Heart left ventricle (tissue), 16 donors: ENCODE data around the gene FBXO48. TPM values are rescaled to one million over a fixed set of nuclear protein-coding genes. Genes with fewer than 3 reads are reported as not detected.

Experiments used
- ATAC-seq, 4 donors: fragments of 200-7000 bp; cut with Tn5 transposase; one replicate each; pipeline ENCODE4 v1.9.1; 2020 to 2022; ENCODE audit warnings: moderate library complexity in 4 of 4, mild to moderate bottlenecking in 3 of 4, moderate number of reproducible peaks in 1 of 4
- DNase-seq, 5 donors: peaks; one replicate each; pipeline ENCODE4 v3.0.0-alpha.2; 2020
- H3K27ac ChIP-seq, 12 donors: fragments of 200-600 bp; sonication (generic) in 4 of 12; one replicate each; pipeline versions ENCODE4 v1.5.0 to v1.8.0; 2016 to 2022; ENCODE audit warnings: mild to moderate bottlenecking in 2 of 12
- H3K27me3 ChIP-seq, 9 donors: fragments of 200-600 bp; sonication (generic) in 2 of 9; one replicate each; pipeline versions ENCODE4 v1.5.1 to v1.8.0; 2016 to 2022; ENCODE audit warnings: mild to moderate bottlenecking in 3 of 9
- H3K36me3 ChIP-seq, 9 donors: fragments of 200-600 bp; sonication (generic) in 2 of 9; one replicate each; pipeline versions ENCODE4 v1.5.0 to v1.8.0; 2018 to 2022; ENCODE audit warnings: mild to moderate bottlenecking in 2 of 9
- H3K4me1 ChIP-seq, 12 donors: fragments of 200-600 bp; sonication (generic) in 4 of 12; one replicate each; pipeline versions ENCODE4 v1.5.0 to v1.8.0; 2016 to 2022; ENCODE audit warnings: mild to moderate bottlenecking in 3 of 12
- H3K4me3 ChIP-seq, 12 donors: fragments of 200-600 bp; sonication (generic) in 4 of 12; one replicate each; pipeline versions ENCODE4 v1.5.0 to v1.8.0; 2017 to 2022; ENCODE audit warnings: mild to moderate bottlenecking in 9 of 12, moderate library complexity in 4 of 12
- H3K9me3 ChIP-seq, 12 donors: fragments of 200-600 bp; sonication (generic) in 4 of 12; one replicate each; pipeline versions ENCODE4 v1.5.0 to v1.8.0; 2016 to 2022; ENCODE audit warnings: mild to moderate bottlenecking in 1 of 12
- CTCF ChIP-seq, 12 donors: fragments of 200-600 bp; sonication (generic) in 4 of 12; IDR thresholded peaks; one replicate each; pipeline versions ENCODE4 v1.5.0 to v1.8.0; 2018 to 2022; ENCODE audit warnings: antibody characterized with exemption in 12 of 12, mild to moderate bottlenecking in 5 of 12
- POLR2A ChIP-seq, 2 donors: fragments of 450-650 bp; IDR thresholded peaks; one replicate each; pipeline ENCODE4 v1.6.1; 2017; ENCODE audit warnings: antibody characterized with exemption in 2 of 2, mild to moderate bottlenecking in 2 of 2, moderate library complexity in 2 of 2
- WGBS, 4 donors: extraction: QIAGEN DNeasy Blood & Tissue Kit in 2 of 4; methylation state at CpG; one replicate each; pipeline versions ENCODE4 v1.1.5 to v1.1.7; 2013 to 2018; 5-methylcytosine and 5-hydroxymethylcytosine counted together
- intact Hi-C, 10 donors: fragments of 100-400 bp; cut with DNase I; formaldehyde crosslinking; loops; one replicate each; pipeline versions ENCODE4 v1.11.1 to v1.14.2; 2022
- polyA plus RNA-seq, 2 donors: library from polyadenylated mRNA; stranded (reverse); fragments of 200-250 nt; gene quantifications; one replicate each; pipeline ENCODE4 v1.2.3, GENCODE V29; 2013
- total RNA-seq, 9 donors: library from RNA; depleted of rRNA in 2 of 9; stranded (reverse); fragments of >200 nt in 2 of 9; fragmentation: NEBNext Ultra II Directional in 3 of 9; extraction: Animal tissue kit (Norgen Biotek cat#: 25700) in 3 of 9; gene quantifications; one replicate each; pipeline versions ENCODE4 v1.1.0 to v1.2.4, GENCODE V29; 2016 to 2023
- donor health status: ischemic (EF 13 %, LVEDD 7.1; RV severe dilation, severe dysfunction).
- donor health status: healthy with polysubstance abuse.
- donor health status: DM: no; HTN: yes; CAD: no.
- donor health status: DM: no; HTN: no; CAD: no.
- donor health status: ischemic (EF 25% LVEDD 6.9; RV normal size, moderate dysfunction).
- donor health status: ischemic (EF 25% LVEDD 5.7; RV mildly dilated, moderate dysfunction).
- donor health status: healthy.
- donor health status: DM: yes; HTN: yes; CAD: no.
- donor health status: ischemic (EF 35%, LVEDD 5.7; RV mildly dilated, moderate dysfunction).
- donor health status: nonischemic (EF 11% LVEDD 7.7; RV severe dilation, severe dysfunction).
- donor health status: DM: yes; HTN: yes; CAD: no.
- donor health status: PGD.
- donor health status: ischemic (EF 29% LVEDD 5.4; RV normal size, mild dysfunction).
- donor health status: nonischemic (EF 23%, LVEDD 6.1; RV moderate dilation, normal function).

Gene FBXO48
- total and polyA plus RNA-seq, 11 donors: 0.42 to 1.3 (median 1.1) TPM

GRCh38 chr2:68431316-68431972, 35.6 kb downstream of the FBXO48 start:
- peaks cover 0 to 35% (median 11%) of the 10 kb centered on the region in 12 donors for H3K4me1 ChIP-seq
- H3K36me3 ChIP-seq: no peaks in the 10 kb centered on the region
- no peak overlapping the region for H3K4me3 ChIP-seq
- TF ChIP-seq POLR2A (IDR thresholded peaks at IDR 0.05) (no peak), CTCF (IDR thresholded peaks at IDR 0.05) (no peak)
- DNase-seq (no peak), ATAC-seq (no peak)
- 80 to 84% (median 82%) methylated on average over 7 to 8 of the region's 8 CpGs for WGBS, 4 donors
- H3K27me3 ChIP-seq: no peaks in the 10 kb centered on the region
- H3K9me3 ChIP-seq: no peaks in the 10 kb centered on the region
- H3K27ac ChIP-seq: no peak overlapping the region
- intact Hi-C loops: loop anchor here in 1 of 10 donors (10.0 kb wide), 1 partner anchor 137 kb away; no protein-coding TSS in a partner anchor

GRCh38 chr2:68429311-68429826, 37.7 kb downstream of the FBXO48 start:
- H3K9me3 ChIP-seq: no peaks in the 10 kb centered on the region
- no peak for ATAC-seq
- intact Hi-C loops: no loop called here

GRCh38 chr2:68428746-68429145, 38.3 kb downstream of the FBXO48 start:
- intact Hi-C loops: no loop called here
- Histone ChIP-seq H3K9me3 (no peaks in the 10 kb centered on the region), H3K4me3 (no peak overlapping the region), H3K27ac (no peak overlapping the region), H3K4me1 (peaks cover 0 to 45% (median 0%) of the 10 kb centered on the region in 12 donors), H3K27me3 (no peaks in the 10 kb centered on the region), H3K36me3 (no peaks in the 10 kb centered on the region)
- TF ChIP-seq POLR2A (IDR thresholded peaks at IDR 0.05): no peak
- TF ChIP-seq CTCF (IDR thresholded peaks at IDR 0.05): no peak
- DNase-seq: no peak
- ATAC-seq: no peak
- WGBS, 4 donors: 74 to 90% (median 78%) methylated on average over 1 of the region's 1 CpG

More at GRCh38 chr2:68429311-68429826, 37.7 kb downstream of the FBXO48 start:
- Histone ChIP-seq H3K4me1 (peaks cover 0 to 39% (median 0%) of the 10 kb centered on the region in 12 donors), H3K27ac (no peak overlapping the region), H3K36me3 (no peaks in the 10 kb centered on the region), H3K27me3 (no peaks in the 10 kb centered on the region), H3K4me3 (no peak overlapping the region)
- WGBS, 4 donors: 86 to 94% (median 87%) methylated on average over 7 of the region's 7 CpGs
- TF ChIP-seq CTCF (IDR thresholded peaks at IDR 0.05): no peak
- no peak for TF ChIP-seq POLR2A (IDR thresholded peaks at IDR 0.05)
- DNase-seq: no peak

- DNase-seq: no peak
- Histone ChIP-seq H3K27me3 (no peaks in the 10 kb centered on the region), H3K4me3 (no peak overlapping the region), H3K9me3 (no peaks in the 10 kb centered on the region), H3K36me3 (no peaks in the 10 kb centered on the region), H3K4me1 (peaks cover 0 to 50% (median 0%) of the 10 kb centered on the region in 12 donors), H3K27ac (no peak overlapping the region)
- no peak for ATAC-seq
- intact Hi-C loops: no loop called here
- 24 to 35% (median 30%) methylated on average over 4 of the region's 4 CpGs for WGBS, 4 donors
- TF ChIP-seq POLR2A (IDR thresholded peaks at IDR 0.05) (no peak), CTCF (IDR thresholded peaks at IDR 0.05) (no peak)
These were observed 39.0 kb downstream of the FBXO48 start for GRCh38 chr2:68428126-68428525.
